ENCODE data around the gene SMARCA4. TPM values are rescaled to one million over a fixed set of nuclear protein-coding genes. Genes with fewer than 3 reads are reported as not detected.

The SMARCA4 gene
- total RNA-seq, 1 donor from 2014 or later, result 93.2 TPM

DNA sequence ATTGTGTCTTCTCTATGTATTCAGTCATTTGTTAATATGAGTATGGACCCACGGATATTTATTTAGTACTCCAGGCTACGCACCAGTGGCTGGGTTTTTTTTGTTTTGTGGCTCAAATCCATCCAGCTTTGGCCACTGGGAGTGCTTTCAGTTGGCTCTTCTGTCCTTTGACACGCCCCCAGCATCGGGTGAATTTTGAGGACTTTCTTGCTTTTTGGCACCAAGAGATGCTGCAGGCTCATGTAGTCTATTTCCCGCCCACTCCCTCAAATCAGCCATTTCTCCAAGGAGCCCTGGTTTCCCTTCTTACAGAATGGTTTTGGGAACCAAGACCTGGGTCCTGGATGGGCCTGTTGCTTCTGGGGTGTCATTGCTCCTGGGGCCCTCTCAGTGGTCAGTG lies 55.8 kb downstream of the SMARCA4 start:
- ATAC-seq, result no peak

DNA sequence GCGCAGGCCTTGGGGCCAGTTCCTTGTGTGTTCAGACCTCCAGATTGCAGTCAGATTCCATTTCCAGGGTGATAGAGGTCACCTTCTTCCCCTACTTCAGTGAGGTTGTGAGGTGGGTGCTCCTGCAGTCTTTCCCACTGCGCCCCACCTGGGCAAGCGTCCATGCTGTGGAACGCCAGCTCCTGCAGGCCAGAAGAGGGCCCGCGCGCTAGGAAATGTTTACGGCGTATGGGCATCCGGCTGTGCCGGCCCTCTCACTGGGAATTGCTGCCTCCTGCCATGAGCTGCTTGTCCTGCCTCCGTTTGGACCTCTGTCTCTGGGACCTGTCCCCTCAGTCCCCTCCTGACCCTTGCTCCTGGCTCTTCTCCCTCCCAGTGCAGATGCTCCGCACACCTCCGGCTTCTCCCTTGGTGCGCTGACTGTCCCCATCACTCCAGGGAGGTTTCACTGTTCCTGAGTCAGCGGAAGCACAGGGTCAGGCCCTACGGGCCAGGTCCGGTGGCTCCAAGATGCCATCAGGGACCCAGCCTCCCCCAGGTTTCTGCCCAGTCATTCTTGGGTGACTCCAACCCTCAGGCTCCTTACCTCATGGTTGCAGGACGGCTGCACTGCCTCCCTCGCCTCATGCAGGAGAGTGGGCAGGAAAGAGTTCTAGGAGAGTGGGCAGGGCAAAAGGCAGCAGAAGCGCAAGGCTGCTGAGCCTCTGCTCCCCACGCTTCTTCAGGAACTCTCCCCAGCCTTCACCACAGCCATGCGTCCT lies 56.6 kb downstream of the SMARCA4 start:
- ATAC-seq, result no peak

DNA sequence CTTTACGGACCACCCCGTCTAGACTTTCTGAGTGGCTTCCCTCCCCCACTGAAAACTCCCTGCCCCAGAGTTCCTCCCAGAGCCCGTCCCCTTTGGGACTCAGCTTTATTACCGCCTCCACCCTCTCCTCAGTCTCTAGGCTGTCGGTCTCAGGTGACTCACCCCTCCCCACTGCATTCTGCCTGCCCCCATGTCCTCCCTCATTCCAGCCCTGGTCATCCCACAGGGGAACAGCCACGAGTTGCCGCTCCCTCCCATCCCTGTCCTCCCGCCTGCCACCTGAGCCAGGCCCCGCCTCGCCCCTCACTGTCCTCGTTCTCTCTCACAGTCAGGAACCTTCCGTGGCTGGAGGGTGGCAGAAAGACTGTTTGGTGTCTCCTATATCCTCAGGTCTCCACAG lies 57.3 kb downstream of the SMARCA4 start:
- peak; percentile 56 for ATAC-seq

DNA sequence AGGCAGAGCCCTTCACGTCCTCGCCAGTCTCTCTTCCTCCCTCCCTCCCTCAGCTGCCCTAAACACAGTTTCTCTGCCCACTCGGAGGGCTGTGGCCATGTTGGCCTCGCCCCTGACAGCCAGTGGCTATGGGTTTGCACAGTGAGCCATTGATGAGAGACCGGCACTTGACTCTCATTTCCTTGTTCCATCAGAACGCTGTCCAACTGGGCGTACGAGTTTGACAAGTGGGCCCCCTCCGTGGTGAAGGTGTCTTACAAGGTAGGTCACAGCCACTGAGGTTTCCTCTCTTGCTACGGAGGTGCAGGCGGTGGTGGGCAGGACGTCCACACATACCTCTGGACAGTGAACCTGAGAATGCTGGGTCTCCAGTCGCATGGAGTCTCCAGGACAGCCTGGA lies 57.9 kb downstream of the SMARCA4 start:
- peak; percentile 71 for ATAC-seq

DNA sequence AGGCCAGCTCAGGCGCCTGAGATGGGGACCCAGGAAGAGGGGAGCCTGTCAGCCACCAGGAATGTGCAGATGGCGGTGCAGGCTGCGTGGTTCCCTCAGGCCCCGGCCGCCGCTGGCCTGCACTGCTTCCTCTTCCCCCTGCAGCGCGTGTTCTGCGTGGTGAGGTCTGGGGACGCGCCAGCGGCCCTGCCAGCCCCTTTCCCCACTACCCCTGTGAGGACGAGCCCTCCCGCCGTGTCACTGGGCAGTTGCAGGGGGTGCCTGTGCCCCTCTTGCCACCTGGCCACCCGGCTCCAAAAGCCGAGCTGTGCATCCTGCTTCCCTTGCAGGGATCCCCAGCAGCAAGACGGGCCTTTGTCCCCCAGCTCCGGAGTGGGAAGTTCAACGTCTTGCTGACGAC lies 58.4 kb downstream of the SMARCA4 start:
- ATAC-seq, result no peak

DNA sequence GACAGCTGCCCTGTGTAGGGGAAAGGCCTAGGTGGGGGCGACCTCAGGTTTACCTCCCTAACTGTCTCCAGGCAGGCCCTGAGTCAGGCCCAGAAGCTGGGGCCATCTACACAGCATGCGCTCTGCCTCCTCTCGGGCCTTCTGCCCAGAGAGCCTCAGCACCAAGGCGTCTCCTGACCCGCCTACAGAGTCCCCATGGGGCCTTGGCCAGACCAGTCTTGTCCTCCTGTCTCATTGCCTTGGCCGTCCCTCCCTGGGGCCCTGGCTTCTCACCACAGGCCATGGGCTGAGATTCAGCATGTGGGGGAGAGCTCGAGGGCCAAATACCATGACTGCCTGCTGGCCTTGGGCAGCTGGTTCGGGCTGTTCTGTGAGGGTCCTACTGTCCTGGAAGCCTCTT lies 59.0 kb downstream of the SMARCA4 start:
- ATAC-seq, result peak; percentile 16

DNA sequence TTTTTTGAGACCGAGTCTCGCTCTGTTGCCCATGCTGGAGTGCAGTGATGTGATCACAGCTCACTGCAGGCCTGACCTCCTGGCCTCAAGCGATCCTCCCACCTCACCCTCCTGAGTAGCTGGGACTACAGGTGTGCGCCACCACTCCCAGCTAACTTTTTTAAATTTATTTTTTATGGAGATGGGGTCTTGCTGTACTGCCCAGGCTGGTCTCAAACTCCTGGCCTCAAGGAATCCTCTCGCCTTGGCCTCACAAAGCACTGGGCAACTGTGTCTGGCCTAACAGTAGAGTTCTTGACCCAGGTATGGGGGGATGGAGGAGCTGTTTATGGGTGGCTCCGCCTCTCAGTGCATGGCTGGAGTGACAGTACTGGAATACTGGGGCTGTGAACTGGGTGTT lies 59.6 kb downstream of the SMARCA4 start:
- no peak for ATAC-seq

DNA sequence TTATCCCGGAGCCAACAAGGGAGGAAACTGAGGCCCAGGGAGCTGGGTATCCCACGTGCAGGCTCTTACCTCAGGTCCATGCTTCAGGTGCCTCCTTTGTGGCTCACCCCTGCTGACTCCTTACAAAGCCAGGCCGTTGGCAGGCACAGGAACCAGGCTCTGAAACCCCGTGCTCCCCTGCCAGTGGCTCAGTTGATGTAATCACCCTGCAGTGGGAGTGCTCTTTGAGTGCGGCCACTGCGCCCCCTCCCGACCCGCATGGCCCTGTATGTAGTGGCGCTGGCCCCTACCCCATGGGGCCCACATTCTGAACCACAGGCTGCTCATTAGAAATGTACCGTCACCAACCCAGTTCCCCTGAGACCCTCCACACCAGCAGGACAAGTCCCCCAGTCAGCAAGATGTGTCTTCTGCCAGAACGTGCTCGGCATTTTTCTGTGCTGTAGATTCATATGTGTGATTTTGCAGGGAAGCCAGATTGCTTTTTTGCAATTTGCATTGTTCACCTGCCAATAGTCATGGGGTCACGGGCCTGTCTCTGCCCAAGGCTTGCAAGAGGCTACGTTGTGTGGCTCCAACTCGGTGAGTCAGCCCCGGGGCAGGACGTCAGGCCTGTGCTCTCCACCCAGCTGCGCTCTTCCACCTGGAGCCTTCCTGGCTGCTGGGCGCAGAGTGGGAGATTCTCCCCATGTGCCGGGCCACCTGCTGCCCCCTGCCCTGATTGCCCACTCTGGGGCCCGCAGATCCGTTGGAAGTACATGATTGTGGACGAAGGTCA lies 60.3 kb downstream of the SMARCA4 start:
- no peak for ATAC-seq

DNA sequence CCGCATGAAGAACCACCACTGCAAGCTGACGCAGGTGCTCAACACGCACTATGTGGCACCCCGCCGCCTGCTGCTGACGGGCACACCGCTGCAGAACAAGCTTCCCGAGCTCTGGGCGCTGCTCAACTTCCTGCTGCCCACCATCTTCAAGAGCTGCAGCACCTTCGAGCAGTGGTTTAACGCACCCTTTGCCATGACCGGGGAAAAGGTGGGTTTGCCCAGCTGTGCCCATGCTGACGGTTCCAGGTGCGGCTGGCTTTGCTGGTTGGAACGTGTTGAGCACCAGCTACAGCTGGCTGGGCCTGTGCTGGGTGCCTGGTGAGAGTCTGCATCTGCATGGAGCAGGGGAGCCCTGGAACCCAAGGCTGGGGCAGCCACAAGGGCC lies 60.9 kb downstream of the SMARCA4 start:
- no peak for ATAC-seq

DNA sequence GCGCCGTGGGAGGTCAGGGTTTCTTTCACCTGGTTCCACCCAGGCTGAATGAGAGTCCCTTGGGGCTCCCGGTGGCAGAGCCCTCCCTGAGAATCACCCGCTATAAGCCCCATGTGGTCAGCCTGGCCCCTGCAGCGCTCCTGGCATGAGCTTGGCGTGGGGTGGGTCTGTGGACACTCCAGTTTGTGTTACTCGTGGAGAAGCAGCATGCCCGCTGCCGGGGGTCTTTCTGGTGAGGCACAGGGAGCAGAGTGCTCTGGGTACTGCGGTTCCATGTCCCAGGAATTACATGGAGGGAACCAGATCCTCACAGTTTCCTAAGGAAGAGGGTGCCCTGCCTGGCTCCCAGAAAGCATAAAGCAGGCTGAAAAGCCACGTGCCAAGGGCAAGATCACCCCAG lies 62.2 kb downstream of the SMARCA4 start:
- no peak for ATAC-seq

DNA sequence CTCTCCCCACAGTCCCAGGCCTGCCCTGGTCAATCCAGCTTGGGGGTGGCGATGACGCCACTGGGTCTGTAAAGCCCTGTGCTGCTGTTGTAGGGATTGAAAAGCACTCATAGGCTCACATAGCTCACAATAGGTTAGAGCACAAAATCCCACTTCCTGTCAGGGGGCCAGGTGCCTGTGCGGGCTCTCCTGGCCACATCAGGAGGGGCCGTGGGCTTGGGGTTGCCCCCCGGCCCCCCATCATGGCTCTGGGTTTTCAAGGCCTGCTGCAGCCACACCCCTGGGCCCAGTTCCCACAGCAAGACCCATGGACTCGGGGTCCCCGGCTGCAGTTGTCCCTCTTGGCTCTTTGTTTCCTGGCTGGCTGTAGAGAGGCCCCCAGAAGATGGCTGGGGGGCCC lies 62.9 kb downstream of the SMARCA4 start:
- ATAC-seq, result no peak

DNA sequence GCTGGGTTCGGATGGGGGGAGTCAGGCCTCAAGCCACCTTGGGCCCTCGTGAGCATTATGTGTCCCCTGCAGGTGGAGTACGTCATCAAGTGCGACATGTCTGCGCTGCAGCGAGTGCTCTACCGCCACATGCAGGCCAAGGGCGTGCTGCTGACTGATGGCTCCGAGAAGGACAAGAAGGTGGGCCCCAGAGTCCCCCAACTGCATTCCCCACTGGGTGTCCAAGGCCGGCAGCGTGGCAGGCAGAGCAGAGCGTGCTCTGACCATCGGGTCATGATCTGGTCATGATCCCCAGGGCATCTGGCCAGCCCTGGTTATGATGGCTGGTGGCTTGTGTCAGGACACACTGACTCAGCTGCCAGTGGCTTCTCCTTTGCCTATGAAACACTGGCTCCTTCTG lies 63.4 kb downstream of the SMARCA4 start:
- ATAC-seq, result no peak

DNA sequence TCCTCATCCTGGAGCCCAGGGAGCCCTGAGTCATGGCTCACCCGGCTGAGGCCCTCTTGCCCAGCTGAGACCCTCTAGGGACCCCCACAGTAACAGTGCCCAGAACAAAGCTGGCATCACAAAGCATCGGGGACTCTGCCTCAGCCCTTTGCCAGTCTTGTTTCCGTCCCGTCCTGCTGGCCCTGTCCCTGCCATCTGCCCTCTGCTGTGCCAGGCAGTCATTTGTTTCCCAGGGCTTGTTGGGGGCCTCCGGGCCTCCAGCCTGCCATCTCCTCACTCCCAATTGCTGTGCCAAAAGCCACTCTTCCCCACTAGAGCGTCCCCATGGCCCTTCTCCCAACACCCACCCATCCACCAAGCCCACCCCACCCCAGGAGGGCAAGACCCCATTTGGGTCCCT lies 64.2 kb downstream of the SMARCA4 start:
- ATAC-seq, result no peak

DNA sequence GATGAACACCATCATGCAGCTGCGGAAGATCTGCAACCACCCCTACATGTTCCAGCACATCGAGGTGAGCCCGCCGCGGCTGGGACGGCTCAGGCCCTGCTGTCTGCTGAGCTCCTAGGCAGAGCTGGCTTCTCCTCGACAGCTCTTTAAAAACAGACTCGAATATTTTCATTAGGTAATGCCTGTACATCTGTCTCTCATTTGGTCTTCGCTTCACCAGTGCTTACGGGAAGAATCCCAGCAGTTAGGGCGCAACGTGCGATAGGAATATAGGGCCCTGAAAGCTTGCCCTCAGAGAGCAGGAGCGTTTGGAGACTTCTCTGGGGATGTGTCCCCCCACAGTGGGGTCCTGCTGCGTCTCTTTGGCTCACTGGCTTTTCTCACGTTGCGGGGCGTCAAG lies 64.6 kb downstream of the SMARCA4 start:
- ATAC-seq, result no peak

DNA sequence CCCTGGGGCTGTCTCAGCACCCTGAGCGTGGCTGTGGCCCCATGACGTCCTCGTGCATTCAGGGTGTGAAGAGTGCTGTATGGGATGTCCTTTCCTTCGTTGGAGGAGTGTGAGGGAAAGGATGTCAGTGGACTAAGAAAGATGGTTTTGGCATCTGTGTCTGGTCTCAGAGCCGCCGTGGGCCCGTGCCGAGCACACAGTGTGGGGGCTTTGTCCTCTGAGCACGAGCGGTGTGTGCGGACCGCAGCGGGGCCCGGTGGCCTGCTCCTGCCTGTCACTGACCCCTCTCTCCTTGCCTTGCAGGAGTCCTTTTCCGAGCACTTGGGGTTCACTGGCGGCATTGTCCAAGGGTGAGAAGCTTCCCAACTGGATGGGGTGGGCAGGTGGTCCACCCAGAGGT lies 65.2 kb downstream of the SMARCA4 start:
- ATAC-seq, result no peak

DNA sequence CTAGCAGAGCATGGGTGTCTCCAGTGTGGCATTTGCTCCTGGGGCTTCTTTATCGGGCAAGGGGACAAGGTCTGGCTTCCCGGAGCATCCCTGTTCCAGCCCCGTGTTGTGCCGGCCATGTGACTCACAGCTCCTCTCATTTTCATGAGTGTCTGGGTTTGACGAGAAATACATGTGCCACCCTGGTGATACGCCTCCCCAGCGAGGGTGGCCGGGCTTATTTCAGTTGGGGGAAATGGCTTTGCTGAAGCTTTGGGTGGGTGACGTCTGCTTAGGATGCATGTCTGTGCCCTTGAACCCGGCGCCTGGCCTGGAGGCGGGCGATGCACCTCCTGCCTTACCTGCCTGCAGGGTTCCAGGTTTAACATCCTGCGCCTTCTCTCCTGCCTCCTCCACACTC lies 66.6 kb downstream of the SMARCA4 start:
- ATAC-seq, result no peak

DNA sequence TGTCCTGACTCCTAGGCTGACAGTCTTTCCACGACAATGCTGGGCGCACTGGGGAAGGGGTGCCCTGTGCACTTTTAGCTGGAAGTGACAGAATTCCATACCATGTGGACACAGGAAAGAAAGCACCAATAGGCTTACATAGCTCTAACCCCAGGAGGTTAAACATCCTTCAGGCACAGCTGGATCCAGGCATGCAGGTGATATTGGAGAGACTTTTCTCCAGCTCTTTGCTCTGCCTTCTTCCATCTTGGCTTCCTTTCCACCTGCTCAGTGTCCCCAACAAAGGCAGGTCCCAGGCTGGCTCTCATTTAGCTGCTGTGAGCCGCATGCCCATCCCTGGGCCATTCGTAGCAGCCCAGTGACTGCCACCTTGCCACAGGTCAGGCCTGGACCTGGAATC lies 67.3 kb downstream of the SMARCA4 start:
- ATAC-seq, result no peak

DNA sequence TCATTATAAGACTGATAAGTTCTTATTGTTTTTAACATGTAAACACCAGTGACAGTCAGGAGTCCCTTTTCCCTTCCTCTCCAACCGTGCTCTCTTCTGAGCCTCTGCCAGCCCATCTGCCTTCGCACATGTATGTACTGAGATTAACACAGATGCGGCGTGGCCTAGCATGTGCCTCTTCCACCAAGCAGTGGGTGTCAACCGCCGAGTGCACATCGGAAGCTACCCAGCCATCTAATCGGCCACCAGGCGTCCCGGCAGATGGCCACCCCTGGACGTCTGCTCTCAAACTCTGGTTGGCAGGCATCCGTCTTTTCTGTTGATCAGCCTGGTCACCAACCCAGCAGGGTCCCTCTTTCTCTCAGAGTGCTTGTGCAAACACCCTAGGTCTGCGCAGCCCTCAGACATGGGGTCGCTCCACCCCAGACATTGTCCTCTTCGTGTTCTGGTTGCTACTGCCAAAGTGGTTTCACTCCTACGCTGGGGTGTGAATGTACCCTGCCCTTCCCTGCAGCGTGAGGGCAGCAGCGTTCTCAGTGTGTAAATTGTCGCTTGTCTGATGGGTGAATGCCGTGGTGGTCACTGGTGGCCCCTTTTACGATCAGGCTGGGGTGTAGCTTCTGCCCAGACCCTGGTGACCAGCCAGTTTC lies 70.7 kb downstream of the SMARCA4 start:
- no peak for ATAC-seq

DNA sequence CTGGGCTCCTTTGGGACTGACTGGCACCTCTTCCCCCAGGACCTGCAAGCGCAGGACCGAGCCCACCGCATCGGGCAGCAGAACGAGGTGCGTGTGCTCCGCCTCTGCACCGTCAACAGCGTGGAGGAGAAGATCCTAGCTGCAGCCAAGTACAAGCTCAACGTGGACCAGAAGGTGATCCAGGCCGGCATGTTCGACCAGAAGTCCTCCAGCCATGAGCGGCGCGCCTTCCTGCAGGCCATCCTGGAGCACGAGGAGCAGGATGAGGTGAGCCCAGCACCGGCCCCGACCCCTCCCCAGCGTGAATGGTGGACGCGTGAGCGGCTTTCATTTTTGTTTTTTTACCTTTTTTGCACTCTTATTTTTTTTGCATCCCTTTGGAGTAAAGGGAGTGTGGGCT lies 72.4 kb downstream of the SMARCA4 start:
- ATAC-seq, result no peak

DNA sequence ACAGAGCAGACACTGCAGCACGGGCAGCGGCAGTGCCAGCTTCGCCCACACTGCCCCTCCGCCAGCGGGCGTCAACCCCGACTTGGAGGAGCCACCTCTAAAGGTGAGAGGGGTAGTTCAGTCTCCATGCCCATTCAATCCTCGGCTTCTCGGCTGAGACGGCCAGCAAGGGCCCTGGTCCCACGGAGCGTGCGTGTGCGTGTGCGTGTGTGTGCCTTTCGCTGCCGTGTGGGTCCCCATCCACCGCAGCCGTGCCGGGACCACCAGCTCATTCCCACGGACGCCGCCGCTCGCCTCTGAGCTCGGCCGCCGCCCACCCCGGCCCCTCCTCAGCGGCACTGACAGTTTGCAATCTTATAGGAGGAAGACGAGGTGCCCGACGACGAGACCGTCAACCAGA lies 72.9 kb downstream of the SMARCA4 start:
- no peak for ATAC-seq

DNA sequence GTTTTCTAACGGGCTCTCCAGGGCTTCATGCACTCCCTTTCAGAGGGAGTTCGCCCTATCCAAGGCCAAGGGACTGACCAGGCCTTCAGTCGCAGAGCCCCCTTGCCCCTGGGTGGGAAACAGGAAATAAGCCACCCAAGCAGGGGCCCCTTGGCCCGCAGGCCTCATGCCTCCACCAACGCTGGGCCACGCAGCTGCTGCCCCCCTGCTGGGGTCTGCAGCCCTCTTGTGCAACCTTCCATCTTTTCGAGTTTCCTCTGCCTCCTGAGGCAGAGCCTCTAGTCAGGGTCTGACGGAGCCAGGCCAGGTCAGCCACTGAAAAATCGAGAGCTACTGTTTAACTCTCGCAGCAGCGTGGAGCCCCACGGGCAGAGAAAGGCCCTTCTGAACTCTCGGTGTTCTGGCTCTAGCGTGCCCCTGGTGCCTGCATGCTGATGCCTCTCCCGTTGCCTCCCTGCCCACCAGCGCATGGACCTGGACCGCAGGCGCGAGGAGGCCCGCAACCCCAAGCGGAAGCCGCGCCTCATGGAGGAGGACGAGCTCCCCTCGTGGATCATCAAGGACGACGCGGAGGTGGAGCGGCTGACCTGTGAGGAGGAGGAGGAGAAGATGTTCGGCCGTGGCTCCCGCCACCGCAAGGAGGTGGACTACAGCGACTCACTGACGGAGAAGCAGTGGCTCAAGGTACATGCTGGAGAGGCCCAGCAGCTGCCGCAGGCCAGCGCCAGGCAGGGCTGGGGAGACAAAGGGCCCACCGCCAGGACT lies 73.8 kb downstream of the SMARCA4 start:
- ATAC-seq, result no peak

DNA sequence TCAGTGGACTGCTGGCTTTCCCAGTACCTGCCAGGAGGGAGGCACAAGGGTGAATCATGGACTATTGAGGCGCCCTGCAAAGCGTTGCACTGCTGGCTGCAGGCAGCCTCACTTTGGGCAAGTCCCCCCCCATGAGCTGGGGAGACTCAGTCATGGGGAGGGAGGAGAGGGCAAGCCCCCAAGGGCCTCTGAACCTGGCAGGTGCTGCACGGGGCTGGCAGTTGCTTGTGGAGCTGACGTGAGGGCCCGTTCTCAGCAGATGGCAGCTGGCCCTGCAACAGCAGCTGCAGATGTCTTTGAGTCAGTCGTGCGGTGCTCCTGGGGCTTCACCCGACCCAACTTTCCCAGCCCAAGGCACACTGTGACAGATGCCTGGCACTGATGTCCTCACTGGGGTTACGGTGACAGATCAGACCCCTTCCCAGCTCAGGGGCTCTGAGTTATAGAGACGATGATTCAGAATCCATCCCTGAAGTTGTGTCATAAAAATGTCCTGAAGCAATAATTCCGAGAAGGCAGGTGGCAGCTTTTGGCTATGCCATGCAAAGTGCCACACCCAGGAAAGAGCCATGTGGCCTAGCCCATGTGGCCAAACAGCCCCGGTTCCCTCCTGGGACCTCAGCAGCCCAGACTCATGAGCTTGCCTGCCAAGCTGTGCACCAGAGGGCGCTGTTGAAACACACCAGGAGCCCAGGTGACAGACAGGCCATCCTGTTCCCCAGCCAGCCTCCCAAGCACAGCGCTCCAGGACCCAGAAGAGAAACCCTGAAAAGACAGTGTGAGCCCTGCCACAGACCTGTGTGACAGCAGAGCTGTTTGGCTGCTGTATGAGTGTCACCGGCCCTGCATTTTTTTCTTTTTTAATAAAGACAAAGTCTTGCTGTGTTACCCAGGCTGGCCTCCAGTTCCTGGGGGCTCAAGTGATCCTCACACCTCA lies 74.9 kb downstream of the SMARCA4 start:
- ATAC-seq, result peak; percentile 96

Measured in esophagus mucosa (tissue), 1 donor.